Transverse colon (tissue), 3 donors: Measurements from ENCODE around the gene RTP2.

Experiments used
- CTCF ChIP-seq, 5 experiments: fragments of 200-600 bp in 3 of 5; fragments of 450-650 bp in 2 of 5; sonication (generic) in 3 of 5; IDR thresholded peaks; 1 replicate in 2 of 5; 2 replicates in 3 of 5; pipeline ENCODE4 v1.5.1; 2016 to 2017; ENCODE audit warnings: antibody characterized with exemption in 5 of 5, inconsistent platforms in 3 of 5, mild to moderate bottlenecking in 2 of 5, moderate library complexity in 1 of 5
- EP300 ChIP-seq: sonication (generic); formaldehyde crosslinking; IDR thresholded peaks from one replicate; pipeline ENCODE4 v1.6.1; 2017; ENCODE audit warnings: antibody characterized with exemption, low read depth
- POLR2A ChIP-seq: fragments of 450-650 bp; IDR thresholded peaks from one replicate; pipeline ENCODE4 v1.6.1; 2016; ENCODE audit warnings: antibody characterized with exemption, mild to moderate bottlenecking, moderate library complexity

- no peak for TF ChIP-seq EP300
- no peak for TF ChIP-seq CTCF (IDR thresholded peaks at IDR 0.05)
- TF ChIP-seq POLR2A = no peak
Measured at GRCh38 chr3:187705164-187705563, 2.8 kb upstream of the RTP2 start.
